A549 (cell line): ENCODE data around the gene MTMR6. TPM values are rescaled to one million over a fixed set of nuclear protein-coding genes. Genes with fewer than 3 reads are reported as not detected.

Source experiments
- ATAC-seq, 2 experiments: fragments of 200-7000 bp in 1 of 2; fragments of >200 bp in 1 of 2; cut with Nextera tagmentation in 1 of 2; cut with Tn5 transposase in 1 of 2; 3 replicates each; pipeline versions ENCODE4 v1.8.0 to v1.9.1; 2018 to 2020; ENCODE audit warnings: mild to moderate bottlenecking in 1 of 2, moderate library complexity in 1 of 2
- CTCF ChIA-PET: fragments of 300-600 bp; sonication (Branson Sonifier 250); formaldehyde crosslinking; extraction: SDS; loops from one replicate; lab custom pipeline; 2021; ENCODE audit warnings: antibody characterized with exemption, inconsistent platforms; lab: Yijun Ruan, JAX
- POLR2A ChIA-PET: fragments of 350-600 bp; formaldehyde crosslinking; extraction: SDS; loops from one replicate; lab custom pipeline; 2021; ENCODE audit warnings: antibody characterized with exemption, inconsistent platforms; lab: Yijun Ruan, JAX
- DNase-seq, 2 experiments: peaks; one replicate each; pipeline versions ENCODE4 v3.0.0 to v3.0.0-alpha.2; 2011 to 2016; ENCODE audit warnings: low read depth in 1 of 2, low spot score in 1 of 2
- FAIRE-seq: peaks from 2 replicates; lab custom pipeline; 2011; peaks lifted over from hg19 to GRCh38; lab: Jason Lieb, UNC
- H3K27ac ChIP-seq, 2 experiments: fragments of >200 bp; sonication (Bioruptor Twin); formaldehyde crosslinking; 3 replicates each; pipeline ENCODE4 v1.5.1; 2016 to 2017
- H3K4me1 ChIP-seq: fragments of >200 bp; sonication (Bioruptor Twin); formaldehyde crosslinking; 3 replicates; pipeline ENCODE4 v1.6.1; 2016
- H3K4me2 ChIP-seq: fragments of >200 bp; sonication (Bioruptor Twin); formaldehyde crosslinking; 3 replicates; pipeline ENCODE4 v1.6.1; 2016
- H3K4me3 ChIP-seq: fragments of >200 bp; sonication (Bioruptor Twin); formaldehyde crosslinking; 3 replicates; pipeline ENCODE4 v1.5.1; 2016
- H3K9me3 ChIP-seq: fragments of >200 bp; sonication (Bioruptor Twin); formaldehyde crosslinking; 3 replicates; pipeline ENCODE4 v1.6.1; 2016
- CEBPB ChIP-seq, 2 experiments: fragments of >200 bp in 1 of 2; sonication (Bioruptor Twin) in 1 of 2; formaldehyde crosslinking in 1 of 2; IDR thresholded peaks; 2 replicates each; pipeline ENCODE4 v1.6.1; 2012 to 2016
- HEYL ChIP-seq: fragments of 250-450 bp; sonication (Bioruptor Pico); IDR thresholded peaks from 2 replicates; pipeline ENCODE4 v1.8.0; 2021; ENCODE audit warnings: mild to moderate bottlenecking, moderate library complexity
- HOXB13 ChIP-seq: fragments of 250-450 bp; sonication (Bioruptor Pico); IDR thresholded peaks from 2 replicates; pipeline ENCODE4 v1.5.0; 2020; ENCODE audit warnings: low read depth, mild to moderate bottlenecking, moderate library complexity
- HOXB5 ChIP-seq: fragments of 250-450 bp; sonication (Bioruptor Pico); IDR thresholded peaks from 2 replicates; pipeline ENCODE4 v1.5.0; 2020; ENCODE audit warnings: mild to moderate bottlenecking, moderate library complexity
- JUNB ChIP-seq: fragments of >200 bp; sonication (Bioruptor Twin); formaldehyde crosslinking; IDR thresholded peaks from 2 replicates; pipeline ENCODE4 v1.6.1; 2016
- KDM1A ChIP-seq: fragments of 200-600 bp; sonication (generic); IDR thresholded peaks from 2 replicates; pipeline ENCODE4 v1.6.1; 2016; ENCODE audit warnings: low read depth, mild to moderate bottlenecking
- KDM5A ChIP-seq: fragments of 200-600 bp; sonication (generic); IDR thresholded peaks from 2 replicates; pipeline ENCODE4 v1.6.1; 2016; ENCODE audit warnings: antibody characterized with exemption, mild to moderate bottlenecking
- MYC ChIP-seq: IDR thresholded peaks from 2 replicates; pipeline ENCODE4 v1.6.1; 2012; ENCODE audit warnings: mild to moderate bottlenecking, inconsistent platforms, low read length, improper control_type of control experiment, borderline replicate concordance
- POLR2AphosphoS2 ChIP-seq: conservative IDR thresholded peaks from 2 replicates; pipeline ENCODE4 v1.6.1; 2012; ENCODE audit warnings: low read length, improper control_type of control experiment, inconsistent platforms
- RAD21 ChIP-seq, 2 experiments: fragments of >200 bp in 1 of 2; sonication (Bioruptor Twin) in 1 of 2; formaldehyde crosslinking in 1 of 2; IDR thresholded peaks in 1 of 2; conservative IDR thresholded peaks in 1 of 2; 2 replicates in 1 of 2; 3 replicates in 1 of 2; pipeline ENCODE4 v1.6.1; 2012 to 2018; ENCODE audit warnings: inconsistent platforms in 1 of 2
- RFX5 ChIP-seq: fragments of 450-650 bp; IDR thresholded peaks from 2 replicates; pipeline ENCODE4 v1.7.1; 2014; ENCODE audit warnings: antibody characterized with exemption, mild to moderate bottlenecking, moderate library complexity
- TP53 ChIP-seq: fragments of 250-450 bp; sonication (Bioruptor Pico); IDR thresholded peaks from 2 replicates; pipeline ENCODE4 v1.5.0; 2021; ENCODE audit warnings: mild to moderate bottlenecking, moderate library complexity
- ZNF302 ChIP-seq: fragments of 250-450 bp; sonication (Bioruptor Pico); IDR thresholded peaks from 2 replicates; pipeline ENCODE4 v1.9.0; 2021; ENCODE audit warnings: inconsistent platforms, mild to moderate bottlenecking, moderate library complexity
- WGBS: methylation state at CpG from one replicate; pipeline ENCODE4 v1.1.6; 2017; ENCODE audit errors: missing lambda C conversion rate; 5-methylcytosine and 5-hydroxymethylcytosine counted together
- polyA plus RNA-seq, 4 experiments: library from polyadenylated mRNA; depleted of rRNA in 3 of 4; stranded (reverse); fragments of >200 nt; fragmentation: RNase III in 1 of 4; extraction: RNeasy Plus Mini Kit Qiagen cat#74134 plus additional on column Dnase treatment in 1 of 4; gene quantifications; 2 replicates in 3 of 4; 3 replicates in 1 of 4; pipeline ENCODE4 v1.2.3, GENCODE V29; 2011 to 2017
- TF ChIP-seq, protein P1 (sequence below): fragments of 200-600 bp; sonication (generic); IDR thresholded peaks from 2 replicates; pipeline ENCODE4 v1.6.1; 2016; ENCODE audit warnings: antibody characterized with exemption, mild to moderate bottlenecking, moderate library complexity
- TF ChIP-seq, protein P2 (sequence below): IDR thresholded peaks from 2 replicates; pipeline ENCODE4 v1.6.1; 2012
- TF ChIP-seq, protein P3 (sequence below): fragments of 250-450 bp; sonication (Bioruptor Pico); IDR thresholded peaks from 2 replicates; pipeline ENCODE4 v1.5.0; 2020; ENCODE audit warnings: low read depth, mild to moderate bottlenecking, moderate library complexity
- TF ChIP-seq, protein P4 (sequence below): fragments of 250-450 bp; sonication (Bioruptor Pico); IDR thresholded peaks from 2 replicates; pipeline ENCODE4 v1.5.0; 2021; ENCODE audit warnings: mild to moderate bottlenecking, moderate library complexity, borderline replicate concordance
- TF ChIP-seq, protein P5 (sequence below): IDR thresholded peaks from 2 replicates; pipeline ENCODE4 v1.6.1; 2012; ENCODE audit warnings: low read depth, borderline replicate concordance
- TF ChIP-seq, protein P6 (sequence below): fragments of 450-650 bp; IDR thresholded peaks from 2 replicates; pipeline ENCODE4 v1.6.1; 2014; ENCODE audit warnings: antibody characterized with exemption
- TF ChIP-seq, protein P7 (sequence below): fragments of 150-350 bp; IDR thresholded peaks from 2 replicates; pipeline ENCODE4 v1.6.1; 2014; ENCODE audit warnings: low read depth, mild to moderate bottlenecking, low read length

Gene MTMR6
- polyA plus RNA-seq, 2 of the 4 experiments (the other 2 are of a cell fraction): 8.8 to 22.4 TPM

DNA sequence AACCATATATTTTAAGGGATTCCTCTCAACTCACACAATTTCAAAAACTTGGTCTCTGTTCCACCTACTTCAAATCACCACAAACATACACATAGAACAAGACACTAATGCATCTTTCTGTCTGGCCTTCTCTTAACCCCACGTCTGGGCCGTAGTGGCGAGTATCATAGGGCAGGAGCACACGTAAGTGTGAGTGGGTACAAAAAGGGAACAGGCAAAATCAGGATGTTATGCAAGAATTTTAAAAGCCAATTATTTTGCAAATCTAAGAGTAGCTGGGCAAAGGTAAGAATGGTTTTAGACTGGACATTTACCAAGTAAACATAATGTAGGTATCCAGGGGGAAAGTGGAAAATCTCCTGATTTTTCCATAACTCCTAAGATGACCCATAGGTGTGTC, 35.1 kb downstream of the MTMR6 start:
- CTCF ChIA-PET: interaction anchor here (1.0 kb wide), 1 partner anchor 30 kb away, joined by 3 read pairs; no protein-coding TSS in a partner anchor
- Histone ChIP-seq H3K4me2 (no peak overlapping the region), H3K4me3 (no peak overlapping the region), H3K4me1 (0 out of 3 replicates have a peak, but pooled peaks cover 3% of the 10 kb centered on the region), H3K27ac (no peak overlapping the region), H3K9me3 (no peaks in the 10 kb centered on the region)
- POLR2A ChIA-PET: no interaction called here
- DNase-seq: no peak
- 93% methylated on average over 4 of the region's 4 CpGs for WGBS
- no peak for FAIRE-seq
- no peak for TF ChIP-seq CEBPB (IDR thresholded peaks at IDR 0.05)
- TF ChIP-seq KDM1A: no peak
- TF ChIP-seq, protein P1, sequence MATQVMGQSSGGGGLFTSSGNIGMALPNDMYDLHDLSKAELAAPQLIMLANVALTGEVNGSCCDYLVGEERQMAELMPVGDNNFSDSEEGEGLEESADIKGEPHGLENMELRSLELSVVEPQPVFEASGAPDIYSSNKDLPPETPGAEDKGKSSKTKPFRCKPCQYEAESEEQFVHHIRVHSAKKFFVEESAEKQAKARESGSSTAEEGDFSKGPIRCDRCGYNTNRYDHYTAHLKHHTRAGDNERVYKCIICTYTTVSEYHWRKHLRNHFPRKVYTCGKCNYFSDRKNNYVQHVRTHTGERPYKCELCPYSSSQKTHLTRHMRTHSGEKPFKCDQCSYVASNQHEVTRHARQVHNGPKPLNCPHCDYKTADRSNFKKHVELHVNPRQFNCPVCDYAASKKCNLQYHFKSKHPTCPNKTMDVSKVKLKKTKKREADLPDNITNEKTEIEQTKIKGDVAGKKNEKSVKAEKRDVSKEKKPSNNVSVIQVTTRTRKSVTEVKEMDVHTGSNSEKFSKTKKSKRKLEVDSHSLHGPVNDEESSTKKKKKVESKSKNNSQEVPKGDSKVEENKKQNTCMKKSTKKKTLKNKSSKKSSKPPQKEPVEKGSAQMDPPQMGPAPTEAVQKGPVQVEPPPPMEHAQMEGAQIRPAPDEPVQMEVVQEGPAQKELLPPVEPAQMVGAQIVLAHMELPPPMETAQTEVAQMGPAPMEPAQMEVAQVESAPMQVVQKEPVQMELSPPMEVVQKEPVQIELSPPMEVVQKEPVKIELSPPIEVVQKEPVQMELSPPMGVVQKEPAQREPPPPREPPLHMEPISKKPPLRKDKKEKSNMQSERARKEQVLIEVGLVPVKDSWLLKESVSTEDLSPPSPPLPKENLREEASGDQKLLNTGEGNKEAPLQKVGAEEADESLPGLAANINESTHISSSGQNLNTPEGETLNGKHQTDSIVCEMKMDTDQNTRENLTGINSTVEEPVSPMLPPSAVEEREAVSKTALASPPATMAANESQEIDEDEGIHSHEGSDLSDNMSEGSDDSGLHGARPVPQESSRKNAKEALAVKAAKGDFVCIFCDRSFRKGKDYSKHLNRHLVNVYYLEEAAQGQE: no peak
- TF ChIP-seq HEYL (CRISPR knock-in tag): no peak
- no peak for TF ChIP-seq HOXB5 (CRISPR knock-in tag)
- no peak for TF ChIP-seq TP53
- TF ChIP-seq, protein P2, sequence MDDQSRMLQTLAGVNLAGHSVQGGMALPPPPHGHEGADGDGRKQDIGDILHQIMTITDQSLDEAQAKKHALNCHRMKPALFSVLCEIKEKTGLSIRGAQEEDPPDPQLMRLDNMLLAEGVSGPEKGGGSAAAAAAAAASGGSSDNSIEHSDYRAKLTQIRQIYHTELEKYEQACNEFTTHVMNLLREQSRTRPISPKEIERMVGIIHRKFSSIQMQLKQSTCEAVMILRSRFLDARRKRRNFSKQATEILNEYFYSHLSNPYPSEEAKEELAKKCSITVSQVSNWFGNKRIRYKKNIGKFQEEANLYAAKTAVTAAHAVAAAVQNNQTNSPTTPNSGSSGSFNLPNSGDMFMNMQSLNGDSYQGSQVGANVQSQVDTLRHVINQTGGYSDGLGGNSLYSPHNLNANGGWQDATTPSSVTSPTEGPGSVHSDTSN: no peak
- no peak for TF ChIP-seq HOXB13 (CRISPR knock-in tag)
- TF ChIP-seq KDM5A: no peak
- TF ChIP-seq, protein P3, sequence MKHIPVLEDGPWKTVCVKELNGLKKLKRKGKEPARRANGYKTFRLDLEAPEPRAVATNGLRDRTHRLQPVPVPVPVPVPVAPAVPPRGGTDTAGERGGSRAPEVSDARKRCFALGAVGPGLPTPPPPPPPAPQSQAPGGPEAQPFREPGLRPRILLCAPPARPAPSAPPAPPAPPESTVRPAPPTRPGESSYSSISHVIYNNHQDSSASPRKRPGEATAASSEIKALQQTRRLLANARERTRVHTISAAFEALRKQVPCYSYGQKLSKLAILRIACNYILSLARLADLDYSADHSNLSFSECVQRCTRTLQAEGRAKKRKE (CRISPR knock-in tag): no peak
- TF ChIP-seq, protein P4, sequence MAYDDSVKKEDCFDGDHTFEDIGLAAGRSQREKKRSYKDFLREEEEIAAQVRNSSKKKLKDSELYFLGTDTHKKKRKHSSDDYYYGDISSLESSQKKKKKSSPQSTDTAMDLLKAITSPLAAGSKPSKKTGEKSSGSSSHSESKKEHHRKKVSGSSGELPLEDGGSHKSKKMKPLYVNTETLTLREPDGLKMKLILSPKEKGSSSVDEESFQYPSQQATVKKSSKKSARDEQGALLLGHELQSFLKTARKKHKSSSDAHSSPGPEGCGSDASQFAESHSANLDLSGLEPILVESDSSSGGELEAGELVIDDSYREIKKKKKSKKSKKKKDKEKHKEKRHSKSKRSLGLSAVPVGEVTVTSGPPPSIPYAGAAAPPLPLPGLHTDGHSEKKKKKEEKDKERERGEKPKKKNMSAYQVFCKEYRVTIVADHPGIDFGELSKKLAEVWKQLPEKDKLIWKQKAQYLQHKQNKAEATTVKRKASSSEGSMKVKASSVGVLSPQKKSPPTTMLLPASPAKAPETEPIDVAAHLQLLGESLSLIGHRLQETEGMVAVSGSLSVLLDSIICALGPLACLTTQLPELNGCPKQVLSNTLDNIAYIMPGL (CRISPR knock-in tag): no peak
- TF ChIP-seq, protein P5, sequence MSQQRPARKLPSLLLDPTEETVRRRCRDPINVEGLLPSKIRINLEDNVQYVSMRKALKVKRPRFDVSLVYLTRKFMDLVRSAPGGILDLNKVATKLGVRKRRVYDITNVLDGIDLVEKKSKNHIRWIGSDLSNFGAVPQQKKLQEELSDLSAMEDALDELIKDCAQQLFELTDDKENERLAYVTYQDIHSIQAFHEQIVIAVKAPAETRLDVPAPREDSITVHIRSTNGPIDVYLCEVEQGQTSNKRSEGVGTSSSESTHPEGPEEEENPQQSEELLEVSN: no peak
- no peak for TF ChIP-seq RFX5
- TF ChIP-seq RAD21 (conservative IDR thresholded peaks at IDR 0.05 in 1 of 2, IDR thresholded peaks at IDR 0.05 in 1 of 2): no peak
- no peak for TF ChIP-seq POLR2AphosphoS2
- TF ChIP-seq, protein P6, sequence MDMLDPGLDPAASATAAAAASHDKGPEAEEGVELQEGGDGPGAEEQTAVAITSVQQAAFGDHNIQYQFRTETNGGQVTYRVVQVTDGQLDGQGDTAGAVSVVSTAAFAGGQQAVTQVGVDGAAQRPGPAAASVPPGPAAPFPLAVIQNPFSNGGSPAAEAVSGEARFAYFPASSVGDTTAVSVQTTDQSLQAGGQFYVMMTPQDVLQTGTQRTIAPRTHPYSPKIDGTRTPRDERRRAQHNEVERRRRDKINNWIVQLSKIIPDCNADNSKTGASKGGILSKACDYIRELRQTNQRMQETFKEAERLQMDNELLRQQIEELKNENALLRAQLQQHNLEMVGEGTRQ: no peak
- TF ChIP-seq JUNB: no peak
- TF ChIP-seq, protein P7, sequence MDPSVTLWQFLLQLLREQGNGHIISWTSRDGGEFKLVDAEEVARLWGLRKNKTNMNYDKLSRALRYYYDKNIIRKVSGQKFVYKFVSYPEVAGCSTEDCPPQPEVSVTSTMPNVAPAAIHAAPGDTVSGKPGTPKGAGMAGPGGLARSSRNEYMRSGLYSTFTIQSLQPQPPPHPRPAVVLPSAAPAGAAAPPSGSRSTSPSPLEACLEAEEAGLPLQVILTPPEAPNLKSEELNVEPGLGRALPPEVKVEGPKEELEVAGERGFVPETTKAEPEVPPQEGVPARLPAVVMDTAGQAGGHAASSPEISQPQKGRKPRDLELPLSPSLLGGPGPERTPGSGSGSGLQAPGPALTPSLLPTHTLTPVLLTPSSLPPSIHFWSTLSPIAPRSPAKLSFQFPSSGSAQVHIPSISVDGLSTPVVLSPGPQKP: no peak
- TF ChIP-seq ZNF302 (CRISPR knock-in tag): no peak
- TF ChIP-seq MYC: no peak
- TF ChIP-seq, all 56 proteins: peak for 0
- ATAC-seq: no peak
